ENCODE data around the gene LAMB4.

The LAMB4 gene

GRCh38 chr7:108077709-108078108 is 52.5 kb downstream of the LAMB4 start:
- no peak for DNase-seq

GRCh38 chr7:108076156-108076555 is 54.0 kb downstream of the LAMB4 start:
- no peak for DNase-seq

DNA sequence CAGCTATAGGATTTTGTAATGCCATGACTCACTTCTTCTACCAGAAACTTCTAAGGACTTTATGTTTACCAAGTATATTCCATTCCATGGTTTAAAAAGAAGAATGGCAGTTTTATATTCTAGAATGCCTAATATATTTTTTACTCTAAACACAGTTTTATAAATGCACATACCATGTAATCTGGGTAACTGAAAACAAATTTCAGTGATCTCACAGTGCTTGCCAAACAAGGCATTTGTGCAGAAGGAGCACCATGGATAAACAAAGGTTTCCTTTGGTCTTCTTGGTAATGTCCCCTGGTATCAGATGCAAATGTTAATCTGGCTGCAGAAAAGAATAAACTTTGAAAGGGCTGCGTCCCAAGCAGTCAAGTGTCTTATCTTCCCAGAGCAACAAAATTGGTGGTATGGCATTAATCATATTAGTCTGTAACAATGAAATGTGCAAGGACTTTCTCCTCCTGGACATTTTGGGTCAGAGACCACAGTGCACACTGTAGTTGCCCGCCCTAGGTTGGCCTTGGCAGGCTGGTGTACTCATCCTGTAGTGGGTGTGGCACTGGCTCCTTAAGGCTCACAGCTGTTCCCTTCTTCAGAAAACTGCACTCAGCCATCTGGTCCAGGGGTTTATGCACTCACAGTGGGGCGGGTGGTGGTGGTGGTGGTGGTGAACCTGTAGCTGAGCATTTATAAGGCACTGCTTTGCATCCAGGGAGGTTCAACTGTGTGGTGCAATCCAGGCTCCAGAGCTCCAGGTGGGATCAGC is 56.7 kb downstream of the LAMB4 start:
- no peak for DNase-seq

GRCh38 chr7:108072739-108073138 is 57.4 kb downstream of the LAMB4 start:
- DNase-seq, result no peak

DNA sequence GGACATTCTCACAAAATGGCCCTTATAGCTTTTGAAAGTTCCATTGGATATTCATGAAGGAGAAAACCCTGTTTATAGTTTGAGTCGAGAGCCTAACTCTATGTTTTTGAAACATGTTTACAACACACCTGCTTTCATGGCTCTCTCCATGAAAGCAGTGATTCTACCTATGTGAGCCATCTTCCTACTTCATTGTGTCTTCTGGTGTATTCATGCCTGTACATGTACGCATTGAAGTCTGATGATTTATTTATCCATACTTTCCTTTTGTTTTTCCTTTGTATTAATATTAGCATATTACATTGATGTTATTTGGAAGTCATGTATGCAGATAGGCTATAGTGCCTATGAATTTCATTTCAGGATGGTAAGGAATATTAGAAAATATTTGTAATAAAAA is 58.0 kb downstream of the LAMB4 start:
- DNase-seq, result no peak

DNA sequence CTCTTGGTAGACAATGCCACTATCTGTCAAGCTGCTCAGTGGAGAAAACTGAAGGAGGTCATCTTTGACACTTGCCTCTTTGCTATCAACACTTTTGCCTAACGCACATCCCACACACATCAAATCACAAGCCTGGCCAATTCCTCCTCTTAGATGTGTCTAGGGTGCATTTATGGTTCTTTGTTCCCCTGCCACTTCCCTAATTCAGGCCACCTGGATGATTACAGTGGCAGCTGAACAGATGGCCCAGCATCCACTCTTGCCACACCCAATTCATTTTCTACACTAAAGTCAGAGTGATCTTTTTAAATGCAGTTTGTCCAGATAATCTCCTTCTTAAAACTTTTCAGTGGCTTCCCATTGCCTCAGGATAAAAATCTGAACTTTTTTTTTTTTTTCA is 58.6 kb downstream of the LAMB4 start:
- no peak for DNase-seq

DNA sequence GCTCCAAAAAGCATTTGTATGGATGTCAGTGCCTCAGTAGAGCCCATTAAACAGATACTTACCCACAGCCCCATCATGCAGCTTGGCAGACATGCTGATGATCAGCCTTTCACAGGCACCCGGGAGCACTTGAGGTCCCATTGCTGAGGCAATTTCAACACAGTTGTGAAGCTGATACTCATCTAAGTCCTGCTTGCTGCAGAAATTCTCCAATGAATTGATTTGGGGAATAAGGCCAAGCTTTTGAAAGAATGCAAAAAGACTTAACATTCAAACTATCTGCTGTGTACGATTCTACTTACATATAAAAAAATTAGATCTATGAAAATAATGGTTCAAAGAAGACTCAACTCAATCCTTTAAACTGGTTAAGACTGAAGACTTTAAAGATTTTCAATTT is 60.5 kb downstream of the LAMB4 start:
- no peak for DNase-seq

- no peak for DNase-seq
These were observed 62.3 kb downstream of the LAMB4 start for GRCh38 chr7:108067844-108068243.

- DNase-seq, result no peak
These were observed 63.7 kb downstream of the LAMB4 start for GRCh38 chr7:108066486-108066885.

DNA sequence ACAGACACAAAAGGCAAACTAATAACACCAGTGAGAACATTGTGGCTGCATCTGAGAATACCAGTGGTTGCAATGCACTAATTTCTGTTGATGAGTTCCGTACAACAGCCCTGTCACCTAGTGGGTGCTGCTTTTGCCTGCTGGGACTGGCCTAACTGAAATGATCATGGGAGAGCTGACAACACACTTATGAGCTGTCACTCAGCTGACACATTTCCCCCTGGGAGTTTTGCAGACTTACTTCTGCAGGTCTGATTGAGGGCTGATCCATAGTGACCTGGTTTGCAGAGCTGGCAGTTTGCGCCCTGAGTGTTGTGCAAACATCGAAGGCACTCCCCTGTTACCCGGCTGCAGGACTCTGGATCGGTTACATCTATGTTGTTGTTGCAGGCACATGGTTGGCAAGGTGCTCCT is 66.6 kb downstream of the LAMB4 start:
- peak; percentile 9 to 47 (median 36) for DNase-seq

GRCh38 chr7:108062250-108063014 is 67.7 kb downstream of the LAMB4 start:
- DNase-seq, result no peak

- no peak for DNase-seq
These were observed 70.6 kb downstream of the LAMB4 start for GRCh38 chr7:108059526-108059925.

DNA sequence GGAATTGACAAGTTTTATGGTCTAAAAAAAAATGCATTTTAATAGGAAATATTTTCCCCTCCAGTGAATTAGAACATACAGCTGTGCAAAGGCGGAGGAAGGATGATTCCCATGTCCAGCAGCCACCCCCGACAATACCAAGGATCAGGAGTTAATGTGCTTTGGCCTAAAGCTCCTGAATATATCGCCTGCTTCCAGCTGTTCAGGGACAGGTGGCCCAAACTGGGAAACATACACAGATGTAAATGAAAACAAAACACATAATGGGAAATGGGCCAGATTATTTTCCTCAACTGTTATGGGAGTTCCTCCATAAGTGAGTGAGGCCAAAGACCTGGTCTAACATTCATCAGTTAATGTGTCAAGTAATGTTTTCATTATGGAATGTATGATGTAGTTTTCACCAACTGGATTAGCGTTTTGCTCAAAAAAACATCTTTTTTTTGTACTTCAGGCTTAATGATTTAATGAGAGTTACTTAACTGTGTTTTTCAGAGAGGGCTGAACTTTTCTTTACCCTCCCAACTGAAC is 72.1 kb downstream of the LAMB4 start:
- no peak for DNase-seq

- no peak for DNase-seq
These were observed 74.5 kb downstream of the LAMB4 start for GRCh38 chr7:108055611-108056021.

- DNase-seq, result no peak
These were observed 75.6 kb downstream of the LAMB4 start for GRCh38 chr7:108054537-108054936.

DNA sequence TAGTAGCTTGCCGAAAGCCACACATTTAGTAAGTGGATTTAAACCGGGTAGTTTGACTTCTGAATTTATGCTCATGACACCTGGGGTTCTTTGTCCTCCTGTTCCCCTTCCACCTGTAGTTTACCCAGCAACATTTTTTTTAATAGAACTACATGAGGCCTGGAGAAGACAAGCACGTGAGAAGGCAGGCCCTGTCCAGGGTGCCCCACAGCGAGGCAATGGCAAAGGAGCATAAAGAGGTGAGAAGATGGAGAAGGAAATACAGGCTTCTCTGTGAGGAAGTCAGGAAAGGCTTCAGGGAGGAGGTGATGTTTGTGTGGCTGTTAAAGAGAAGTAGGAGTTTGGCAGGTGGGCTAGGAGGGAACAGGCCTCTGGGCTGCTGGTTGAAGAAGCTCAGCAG is 76.9 kb downstream of the LAMB4 start:
- DNase-seq, result no peak

- DNase-seq, result no peak
These were observed 78.7 kb downstream of the LAMB4 start for GRCh38 chr7:108051454-108051853.

DNA sequence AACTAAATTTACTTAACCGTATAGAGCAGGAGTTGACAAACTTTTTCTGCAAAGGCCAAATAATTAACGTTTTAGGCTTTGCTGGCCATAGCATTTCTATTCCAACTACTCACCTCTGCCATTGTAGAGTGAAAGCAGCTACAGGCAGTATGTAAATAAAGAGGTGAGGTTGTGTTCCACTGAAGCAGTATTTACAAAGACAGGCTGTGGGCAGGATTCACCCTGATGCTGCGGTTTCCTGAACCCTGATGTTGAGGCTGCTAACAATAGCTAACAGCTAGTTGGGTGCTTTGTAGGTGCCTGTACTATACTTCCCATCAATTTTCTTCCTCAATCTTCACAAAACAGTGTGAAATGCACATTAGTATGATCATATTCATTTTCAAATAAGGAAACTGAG is 80.2 kb downstream of the LAMB4 start:
- no peak for DNase-seq

DNA sequence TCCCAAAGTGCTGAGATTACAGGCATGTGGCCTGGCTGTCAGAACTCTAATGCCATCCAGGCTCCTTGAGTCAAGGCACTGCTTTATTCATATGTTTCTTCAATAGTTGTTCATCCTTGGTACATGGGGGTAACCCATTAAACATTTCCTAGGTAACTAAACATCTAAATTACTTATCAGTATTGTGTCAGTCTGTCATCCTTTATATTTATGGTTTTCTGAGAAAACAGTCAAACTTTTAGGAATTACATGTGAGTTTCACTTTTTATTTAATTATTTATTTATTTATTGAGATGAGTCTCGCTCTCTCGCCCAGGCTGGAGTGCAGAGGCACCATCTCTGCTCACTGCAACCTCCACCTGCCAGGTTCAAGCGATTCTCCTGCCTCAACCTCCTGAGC is 81.7 kb downstream of the LAMB4 start:
- no peak for DNase-seq

DNA sequence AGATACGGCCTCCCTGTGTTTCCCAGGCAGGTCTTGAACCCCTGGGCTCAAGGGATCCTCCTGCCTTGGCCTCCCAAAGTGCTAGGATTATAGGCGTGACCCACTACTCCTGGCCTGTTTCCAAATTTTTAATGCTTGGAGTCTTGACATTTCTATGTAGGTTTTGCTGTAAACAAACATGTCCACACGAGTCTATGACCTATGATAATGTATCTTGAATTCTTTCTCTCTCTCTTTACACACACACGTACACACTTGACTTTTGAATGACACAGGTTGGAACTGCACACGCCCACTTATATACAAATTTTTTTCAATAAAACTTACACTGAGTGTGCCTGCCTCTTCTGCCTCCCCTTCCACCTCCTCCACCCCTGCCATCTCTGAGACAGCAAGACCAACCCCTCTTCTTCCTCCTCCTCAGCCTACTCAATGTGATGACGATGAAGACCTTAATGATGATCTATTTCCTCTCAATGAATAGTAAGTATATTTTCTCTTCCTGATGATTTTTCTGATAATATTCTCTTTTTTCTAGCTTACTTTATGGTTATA is 83.1 kb downstream of the LAMB4 start:
- no peak for DNase-seq

GRCh38 chr7:108045669-108046068 is 84.5 kb downstream of the LAMB4 start:
- DNase-seq, result no peak

- DNase-seq, result no peak
These were observed 85.0 kb downstream of the LAMB4 start for GRCh38 chr7:108045154-108045553.

DNA sequence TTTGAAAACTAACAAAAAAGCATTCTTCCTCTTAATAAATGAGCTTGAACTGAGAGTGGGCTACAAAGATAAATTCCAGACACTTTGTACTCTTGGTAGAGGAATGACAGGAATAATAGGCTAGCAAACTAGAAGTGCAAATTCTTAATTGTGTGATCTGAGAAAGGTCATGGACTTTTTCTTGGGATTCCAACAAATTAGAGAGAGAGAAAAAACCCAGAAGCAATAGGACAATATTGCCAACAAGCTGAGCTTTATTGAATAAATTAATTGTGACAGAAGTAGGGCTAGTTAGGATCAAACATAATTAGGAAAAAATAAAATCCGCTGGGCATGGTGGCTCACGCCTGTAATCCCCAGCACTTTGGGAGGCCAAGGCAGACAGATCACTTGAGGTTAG is 85.8 kb downstream of the LAMB4 start:
- no peak for DNase-seq

GRCh38 chr7:108038986-108039385 is 91.2 kb downstream of the LAMB4 start:
- no peak for DNase-seq

All from suppressor macrophage (primary cell).